Testis (tissue), 3 donors: ENCODE data around the gene XAGE5. TPM values are rescaled to one million over a fixed set of nuclear protein-coding genes. Genes with fewer than 3 reads are reported as not detected.
"Not testable (repeated sequence)": the region's sequence is repeated elsewhere in the genome, so short reads cannot be mapped to it uniquely, and the experiment has no call there.

Experiments
- DNase-seq: peaks from one replicate; pipeline ENCODE4 v3.0.0-alpha.2; 2019
- H3K27ac ChIP-seq, 2 donors: fragments of 200-600 bp; sonication (generic); one replicate each; pipeline ENCODE4 v1.5.1; 2019
- H3K27me3 ChIP-seq: fragments of 200-600 bp; sonication (generic); one replicate; pipeline ENCODE4 v1.5.1; 2019
- H3K36me3 ChIP-seq: fragments of 200-600 bp; sonication (generic); one replicate; pipeline ENCODE4 v1.5.1; 2017; ENCODE audit warnings: low read depth; ENCODE audit errors: missing control alignments
- H3K4me1 ChIP-seq: fragments of 200-600 bp; sonication (generic); one replicate; pipeline ENCODE4 v1.5.1; 2019
- H3K4me3 ChIP-seq, 2 donors: fragments of 200-600 bp; sonication (generic); one replicate each; pipeline ENCODE4 v1.5.1; 2017 to 2019
- H3K9me3 ChIP-seq: fragments of 200-600 bp; sonication (generic); one replicate; pipeline ENCODE4 v1.5.1; 2017
- POLR2A ChIP-seq: fragments of 450-650 bp; IDR thresholded peaks from one replicate; pipeline ENCODE4 v1.6.1; 2017; ENCODE audit warnings: antibody characterized with exemption, mild to moderate bottlenecking, moderate library complexity
- WGBS, 2 donors: methylation state at CpG; one replicate each; pipeline ENCODE4 v1.1.5; 2018; 5-methylcytosine and 5-hydroxymethylcytosine counted together
- intact Hi-C: fragments of 100-400 bp; cut with DNase I; formaldehyde crosslinking; loops from one replicate; pipeline ENCODE4 v1.15.1; 2023; ENCODE audit warnings: low total_unique reads
- polyA plus RNA-seq: library from polyadenylated mRNA; stranded (reverse); fragments of 350-450 nt; fragmentation: Illumina TruSeq; extraction: RNeasy Lipid Tissue Mini Kit (QIAGEN cat#74804); gene quantifications from one replicate; pipeline ENCODE4 v1.2.3, GENCODE V29; 2014; ENCODE audit warnings: low read depth, low replicate concordance; ENCODE audit not compliant: insufficient read depth
- small RNA-seq, 2 donors: library from RNA; depleted of rRNA; stranded (forward); fragments of <200 nt; gene quantifications; one replicate each; pipeline ENCODE3, GENCODE V24; 2016
- total RNA-seq, 2 donors: library from RNA; depleted of rRNA; stranded (reverse); fragments of >200 nt; gene quantifications; one replicate each; pipeline ENCODE4 v1.2.3, GENCODE V29; 2016
- TF ChIP-seq, protein P1 (sequence below), 3 experiments: fragments of 450-650 bp in 2 of 3; fragments of 200-600 bp in 1 of 3; sonication (generic) in 1 of 3; IDR thresholded peaks; one replicate each; pipeline ENCODE4 v1.5.1; 2016 to 2019; ENCODE audit warnings: antibody characterized with exemption in 3 of 3, mild to moderate bottlenecking in 2 of 3, moderate library complexity in 1 of 3

The XAGE5 gene
- total and polyA plus RNA-seq, 3 donors from 2014 or later, result 1.2 to 3.3 (median 1.5) TPM

DNA sequence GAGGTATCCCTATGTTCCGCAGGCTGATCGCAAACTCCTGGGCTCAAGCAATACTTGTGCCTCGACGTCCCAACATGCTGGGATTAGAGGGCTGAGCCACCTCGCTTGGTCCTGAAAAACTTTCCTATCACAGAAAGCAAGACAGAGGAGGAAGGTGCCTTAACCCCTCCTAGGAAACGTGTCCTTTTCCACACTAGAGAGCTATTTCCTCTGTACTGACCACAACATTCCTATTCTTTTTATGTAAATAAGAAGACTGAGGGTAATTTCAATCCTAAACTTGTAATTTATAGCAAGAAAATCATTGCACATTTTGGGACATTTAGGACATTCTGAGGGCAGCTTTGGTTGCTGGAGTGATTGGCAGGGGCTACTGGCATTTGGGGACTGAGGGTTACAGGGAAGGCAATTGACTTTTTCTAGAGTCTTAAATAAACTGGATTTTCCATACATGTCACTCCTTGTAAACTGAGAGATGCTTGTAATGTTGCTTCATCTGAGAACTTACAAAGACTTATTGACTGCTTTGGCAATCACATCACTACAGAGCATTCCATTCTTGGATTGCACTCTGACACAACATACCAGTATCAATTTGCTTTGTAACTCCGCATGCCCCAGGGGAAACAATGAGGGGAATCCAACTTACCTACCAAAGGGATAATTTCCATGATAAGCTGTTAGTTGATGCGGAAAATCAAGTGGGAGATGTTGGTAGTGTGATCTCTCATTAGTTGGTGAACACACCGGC lies 41.2 kb downstream of the XAGE5 start:
- H3K27ac ChIP-seq, result no peak overlapping the region
- no peak for DNase-seq
- TF ChIP-seq, protein P1, sequence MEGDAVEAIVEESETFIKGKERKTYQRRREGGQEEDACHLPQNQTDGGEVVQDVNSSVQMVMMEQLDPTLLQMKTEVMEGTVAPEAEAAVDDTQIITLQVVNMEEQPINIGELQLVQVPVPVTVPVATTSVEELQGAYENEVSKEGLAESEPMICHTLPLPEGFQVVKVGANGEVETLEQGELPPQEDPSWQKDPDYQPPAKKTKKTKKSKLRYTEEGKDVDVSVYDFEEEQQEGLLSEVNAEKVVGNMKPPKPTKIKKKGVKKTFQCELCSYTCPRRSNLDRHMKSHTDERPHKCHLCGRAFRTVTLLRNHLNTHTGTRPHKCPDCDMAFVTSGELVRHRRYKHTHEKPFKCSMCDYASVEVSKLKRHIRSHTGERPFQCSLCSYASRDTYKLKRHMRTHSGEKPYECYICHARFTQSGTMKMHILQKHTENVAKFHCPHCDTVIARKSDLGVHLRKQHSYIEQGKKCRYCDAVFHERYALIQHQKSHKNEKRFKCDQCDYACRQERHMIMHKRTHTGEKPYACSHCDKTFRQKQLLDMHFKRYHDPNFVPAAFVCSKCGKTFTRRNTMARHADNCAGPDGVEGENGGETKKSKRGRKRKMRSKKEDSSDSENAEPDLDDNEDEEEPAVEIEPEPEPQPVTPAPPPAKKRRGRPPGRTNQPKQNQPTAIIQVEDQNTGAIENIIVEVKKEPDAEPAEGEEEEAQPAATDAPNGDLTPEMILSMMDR (IDR thresholded peaks at IDR 0.05), result no peak
- H3K9me3 ChIP-seq, result no peaks in the 10 kb centered on the region
- no peaks in the 10 kb centered on the region for H3K36me3 ChIP-seq
- no peak overlapping the region for H3K4me3 ChIP-seq
- no peaks in the 10 kb centered on the region for H3K27me3 ChIP-seq
- 87 to 88% methylated on average over 9 of the region's 9 CpGs for WGBS, 2 donors
- H3K4me1 ChIP-seq, result no peaks in the 10 kb centered on the region
- intact Hi-C loops, result no loop called here

DNA sequence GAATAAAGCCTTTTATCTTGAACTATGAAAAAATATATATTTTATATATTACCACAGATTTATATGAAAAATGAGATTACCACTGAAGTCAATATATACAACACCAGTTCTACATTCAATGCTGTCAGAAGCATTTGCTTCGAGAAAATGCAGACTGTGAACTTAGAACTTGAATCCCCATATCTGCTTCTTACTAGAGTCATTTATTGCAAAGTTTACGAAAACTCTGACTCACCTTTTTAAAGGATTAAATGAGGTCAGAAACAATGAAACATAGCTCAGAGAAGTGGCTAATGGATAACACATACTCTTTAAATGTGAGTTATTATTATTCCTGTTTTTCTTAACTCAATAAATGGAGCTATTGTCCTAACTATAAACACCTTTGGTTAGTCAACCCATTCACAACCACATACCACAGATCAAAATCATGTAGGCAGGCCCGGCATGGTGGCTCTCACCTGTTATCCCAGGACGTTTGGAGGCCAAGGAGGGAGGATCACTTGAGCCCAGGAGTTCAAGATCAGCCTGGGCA lies 46.0 kb downstream of the XAGE5 start:
- WGBS, 2 donors, result 76 to 82% methylated on average over 3 to 4 of the region's 4 CpGs
- H3K9me3 ChIP-seq, intact Hi-C loops, H3K4me1 ChIP-seq, DNase-seq, H3K27me3 ChIP-seq, H3K4me3 ChIP-seq, H3K27ac ChIP-seq, H3K36me3 ChIP-seq: not testable (repeated sequence)

GRCh38 chrX:52865343-52865998 lies 54.4 kb downstream of the XAGE5 start:
- WGBS, 2 donors, result 75 to 81% methylated on average over 6 of the region's 6 CpGs
- no peak for DNase-seq
- no peaks in the 10 kb centered on the region for H3K36me3 ChIP-seq
- no peaks in the 10 kb centered on the region for H3K9me3 ChIP-seq
- no peak overlapping the region for H3K27ac ChIP-seq
- no peaks in the 10 kb centered on the region for H3K4me1 ChIP-seq
- H3K4me3 ChIP-seq, result no peak overlapping the region
- intact Hi-C loops, result no loop called here
- H3K27me3 ChIP-seq, result no peaks in the 10 kb centered on the region
- TF ChIP-seq POLR2A, result no peak
- TF ChIP-seq, protein P1 (IDR thresholded peaks at IDR 0.05), result no peak

Small RNA genes lying within 50 kb of the gene (small RNA-seq; reads per million reads assigned to genes)
- 0 reads per million in 2 donors for gene AC244505.6
- 0 reads per million in 2 donors for gene AC244505.7

Other genes starting within 250 kb of the XAGE5 start
- not detected for gene SSX7, start 156.4 kb upstream of the XAGE5 start, total RNA-seq
- not detected for gene SSX7, start 156.4 kb upstream of the XAGE5 start, polyA plus RNA-seq
- gene SSX2, start 104.1 kb upstream of the XAGE5 start, total RNA-seq, result 1 to 10 TPM in 1 of 2 donors, not detected in 1; 5.6 TPM
- gene SSX2, start 104.1 kb upstream of the XAGE5 start, polyA plus RNA-seq, result 9.1 TPM
- 10 to 100 TPM; 37.5 to 40.6 TPM for gene SSX2B, start 60.0 kb upstream of the XAGE5 start, total RNA-seq
- 42.6 TPM for gene SSX2B, start 60.0 kb upstream of the XAGE5 start, polyA plus RNA-seq
- gene SPANXN5, start 13.9 kb upstream of the XAGE5 start, total RNA-seq, result 1 to 10 TPM; 1.9 to 8.8 TPM
- 7.9 TPM for gene SPANXN5, start 13.9 kb upstream of the XAGE5 start, polyA plus RNA-seq
- gene XAGE3, start 56.8 kb downstream of the XAGE5 start, total RNA-seq, result under 1 TPM in 1 of 2 donors, not detected in 1; 0.99 TPM
- 2.3 TPM for gene XAGE3, start 56.8 kb downstream of the XAGE5 start, polyA plus RNA-seq
- 10 to 100 TPM; 73.7 to 82.6 TPM for gene FAM156B, start 86.0 kb downstream of the XAGE5 start, total RNA-seq
- 21.4 TPM for gene FAM156B, start 86.0 kb downstream of the XAGE5 start, polyA plus RNA-seq
- gene FAM156A, start 147.2 kb downstream of the XAGE5 start, total RNA-seq, result 10 to 100 TPM; 62.0 to 64.5 TPM
- 25.6 TPM for gene FAM156A, start 147.2 kb downstream of the XAGE5 start, polyA plus RNA-seq
- gene GPR173, start 237.5 kb downstream of the XAGE5 start, total RNA-seq, result 1 to 10 TPM; 2.8 to 3.8 TPM
- 2.4 TPM for gene GPR173, start 237.5 kb downstream of the XAGE5 start, polyA plus RNA-seq